ENCODE data around the gene MAP3K20. TPM values are rescaled to one million over a fixed set of nuclear protein-coding genes. Genes with fewer than 3 reads are reported as not detected.

The MAP3K20 gene
- total and polyA plus RNA-seq, 9 donors, result 38.6 to 127 (median 88.4) TPM

DNA sequence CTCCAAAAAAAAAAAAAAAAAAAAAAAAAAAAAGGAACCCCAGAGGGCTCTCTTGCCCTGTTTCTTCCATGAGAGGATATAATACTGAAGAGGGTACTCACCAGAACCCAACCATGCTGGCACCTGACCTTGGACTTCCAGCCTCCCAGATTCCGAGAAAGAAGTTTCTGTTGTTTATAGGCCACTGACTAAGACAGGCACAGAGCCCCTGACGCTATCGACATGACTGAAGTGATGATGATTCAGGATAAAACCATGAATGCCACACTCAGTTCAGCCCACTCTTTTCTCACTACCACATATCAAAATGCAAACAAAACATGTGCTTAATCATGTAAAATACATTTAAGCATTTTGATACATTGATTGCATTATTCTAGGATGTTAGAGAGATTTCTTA, 212.9 kb downstream of the MAP3K20 start:
- no peak for DNase-seq
- no peaks in the 10 kb centered on the region for H3K9me3 ChIP-seq
- no peak overlapping the region for H3K4me3 ChIP-seq
- H3K27me3 ChIP-seq, result no peaks in the 10 kb centered on the region
- H3K27ac ChIP-seq, result no peak overlapping the region
- WGBS, 3 donors, result 77 to 94% (median 85%) methylated on average over 3 of the region's 3 CpGs
- no peaks in the 10 kb centered on the region for H3K4me1 ChIP-seq (ENCODE audit: insufficient read depth)
- TF ChIP-seq EP300 (IDR thresholded peaks at IDR 0.05) (no peak), POLR2A (IDR thresholded peaks at IDR 0.05) (no peak)
- TF ChIP-seq, protein P1, sequence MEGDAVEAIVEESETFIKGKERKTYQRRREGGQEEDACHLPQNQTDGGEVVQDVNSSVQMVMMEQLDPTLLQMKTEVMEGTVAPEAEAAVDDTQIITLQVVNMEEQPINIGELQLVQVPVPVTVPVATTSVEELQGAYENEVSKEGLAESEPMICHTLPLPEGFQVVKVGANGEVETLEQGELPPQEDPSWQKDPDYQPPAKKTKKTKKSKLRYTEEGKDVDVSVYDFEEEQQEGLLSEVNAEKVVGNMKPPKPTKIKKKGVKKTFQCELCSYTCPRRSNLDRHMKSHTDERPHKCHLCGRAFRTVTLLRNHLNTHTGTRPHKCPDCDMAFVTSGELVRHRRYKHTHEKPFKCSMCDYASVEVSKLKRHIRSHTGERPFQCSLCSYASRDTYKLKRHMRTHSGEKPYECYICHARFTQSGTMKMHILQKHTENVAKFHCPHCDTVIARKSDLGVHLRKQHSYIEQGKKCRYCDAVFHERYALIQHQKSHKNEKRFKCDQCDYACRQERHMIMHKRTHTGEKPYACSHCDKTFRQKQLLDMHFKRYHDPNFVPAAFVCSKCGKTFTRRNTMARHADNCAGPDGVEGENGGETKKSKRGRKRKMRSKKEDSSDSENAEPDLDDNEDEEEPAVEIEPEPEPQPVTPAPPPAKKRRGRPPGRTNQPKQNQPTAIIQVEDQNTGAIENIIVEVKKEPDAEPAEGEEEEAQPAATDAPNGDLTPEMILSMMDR (IDR thresholded peaks at IDR 0.05), result no peak
- intact Hi-C loops (cut with DNase I), result no loop called here
- no peaks in the 10 kb centered on the region for H3K36me3 ChIP-seq

DNA sequence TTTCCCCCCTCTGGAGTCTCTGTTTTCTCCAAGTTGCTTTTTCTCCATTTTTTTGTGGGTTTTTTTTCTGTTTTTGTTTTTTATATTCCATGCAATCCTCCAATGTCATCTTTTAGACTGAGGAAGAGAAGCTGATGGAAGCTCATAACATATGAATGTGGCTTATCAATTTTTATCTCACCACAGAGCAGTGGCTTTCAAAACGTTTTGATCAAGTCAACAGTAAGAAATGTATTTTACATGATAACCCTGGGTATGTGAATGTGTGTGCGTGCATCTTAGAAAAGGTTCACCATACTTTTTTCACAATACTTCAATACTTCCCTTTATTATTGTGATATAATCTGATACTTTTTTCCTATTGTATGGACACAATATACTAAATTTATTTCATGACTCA, 214.4 kb downstream of the MAP3K20 start:
- no peak for DNase-seq
- WGBS, 3 donors, result 53 to 65% (median 56%) methylated on average over 2 of the region's 2 CpGs
- intact Hi-C loops (cut with DNase I), result no loop called here
- H3K27ac ChIP-seq, result no peak overlapping the region
- no peaks in the 10 kb centered on the region for H3K27me3 ChIP-seq
- H3K4me3 ChIP-seq, result no peak overlapping the region
- H3K9me3 ChIP-seq, result no peaks in the 10 kb centered on the region
- H3K36me3 ChIP-seq, result no peaks in the 10 kb centered on the region
- TF ChIP-seq EP300 (IDR thresholded peaks at IDR 0.05) (no peak), POLR2A (IDR thresholded peaks at IDR 0.05) (no peak)
- TF ChIP-seq, protein P1 (IDR thresholded peaks at IDR 0.05), result no peak
- H3K4me1 ChIP-seq (ENCODE audit: insufficient read depth), result no peaks in the 10 kb centered on the region

DNA sequence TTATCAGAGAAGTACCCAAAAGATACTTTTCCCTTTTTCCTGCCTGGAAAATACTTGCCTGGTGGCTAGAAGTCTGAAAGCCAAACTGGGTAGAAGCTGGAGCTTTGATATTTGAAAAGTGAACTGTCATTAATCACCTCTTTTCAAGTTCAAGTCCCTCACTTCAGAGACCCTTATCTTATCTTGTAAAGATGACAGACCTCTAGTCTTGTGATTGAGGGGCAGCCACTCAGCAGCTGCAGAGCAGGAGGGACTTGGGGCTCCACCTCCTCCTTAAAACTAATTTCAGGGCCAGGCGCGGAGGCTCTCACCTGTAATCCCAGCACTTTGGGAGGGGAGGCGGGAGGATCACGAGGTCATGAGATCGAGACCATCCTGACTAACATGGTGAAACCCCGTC, 214.9 kb downstream of the MAP3K20 start:
- H3K27ac ChIP-seq, result no peak overlapping the region
- no peaks in the 10 kb centered on the region for H3K4me1 ChIP-seq (ENCODE audit: insufficient read depth)
- no peaks in the 10 kb centered on the region for H3K36me3 ChIP-seq
- TF ChIP-seq POLR2A (IDR thresholded peaks at IDR 0.05) (no peak), EP300 (IDR thresholded peaks at IDR 0.05) (no peak)
- TF ChIP-seq, protein P1 (IDR thresholded peaks at IDR 0.05), result no peak
- no peaks in the 10 kb centered on the region for H3K9me3 ChIP-seq
- WGBS, 3 donors, result 93 to 96% (median 96%) methylated on average over 6 of the region's 6 CpGs
- intact Hi-C loops (cut with DNase I), result no loop called here
- DNase-seq, result no peak
- no peaks in the 10 kb centered on the region for H3K27me3 ChIP-seq
- no peak overlapping the region for H3K4me3 ChIP-seq

DNA sequence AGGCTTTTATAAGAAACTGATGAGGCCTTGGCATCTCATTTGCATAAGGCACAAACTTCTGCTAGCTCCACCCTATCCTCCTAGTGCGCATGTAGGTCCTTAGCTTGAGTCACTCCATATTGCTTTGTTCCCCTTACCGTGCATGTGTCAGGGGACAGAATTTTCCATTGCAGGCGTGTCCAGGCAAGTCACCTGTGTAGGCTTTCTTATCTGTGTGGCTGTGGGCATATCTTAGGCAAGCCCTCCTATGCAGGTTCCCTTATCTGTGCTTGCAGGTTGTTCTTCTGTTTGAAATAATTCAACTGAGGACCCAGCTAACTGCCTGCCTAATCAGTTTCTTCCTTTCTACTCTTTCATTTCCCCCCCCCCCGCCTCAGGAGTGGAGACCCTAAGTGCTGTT, 215.8 kb downstream of the MAP3K20 start:
- 69 to 74% (median 72%) methylated on average over 4 of the region's 4 CpGs for WGBS, 3 donors
- no peak for DNase-seq
- Histone ChIP-seq H3K27me3 (no peaks in the 10 kb centered on the region), H3K36me3 (no peaks in the 10 kb centered on the region), H3K9me3 (no peaks in the 10 kb centered on the region), H3K4me3 (no peak overlapping the region), H3K4me1 (ENCODE audit: insufficient read depth) (no peaks in the 10 kb centered on the region), H3K27ac (no peak overlapping the region)
- TF ChIP-seq POLR2A (IDR thresholded peaks at IDR 0.05) (no peak), EP300 (IDR thresholded peaks at IDR 0.05) (no peak)
- TF ChIP-seq, protein P1 (IDR thresholded peaks at IDR 0.05), result no peak
- intact Hi-C loops (cut with DNase I), result no loop called here

DNA sequence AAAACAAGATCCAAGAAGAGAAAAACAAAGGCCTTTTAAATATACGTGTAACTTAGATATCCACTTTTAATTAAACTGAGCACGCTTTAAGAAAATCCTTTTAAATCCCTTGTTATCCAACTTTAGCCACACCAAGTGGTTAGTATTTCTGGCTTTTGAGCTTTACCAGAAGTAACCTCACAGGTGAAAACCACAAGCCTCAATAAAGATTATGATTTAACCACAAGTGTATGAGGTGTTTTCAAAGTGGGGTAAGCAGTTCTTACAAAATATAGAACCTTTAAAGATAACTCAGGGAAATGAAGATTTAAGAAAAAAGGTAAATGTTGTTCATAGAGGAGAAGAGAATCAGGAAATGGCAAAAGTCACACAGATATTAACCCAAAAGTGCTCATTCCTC, 220.6 kb downstream of the MAP3K20 start:
- 87 to 93% (median 92%) methylated on average over 2 of the region's 2 CpGs for WGBS, 3 donors
- TF ChIP-seq, protein P1 (IDR thresholded peaks at IDR 0.05), result no peak
- TF ChIP-seq POLR2A (IDR thresholded peaks at IDR 0.05) (no peak), EP300 (IDR thresholded peaks at IDR 0.05) (no peak)
- no peak for DNase-seq
- H3K27me3 ChIP-seq, result no peaks in the 10 kb centered on the region
- H3K4me3 ChIP-seq, result no peak overlapping the region
- H3K36me3 ChIP-seq, result no peaks in the 10 kb centered on the region
- no peak overlapping the region for H3K27ac ChIP-seq
- intact Hi-C loops (cut with DNase I), result no loop called here
- H3K9me3 ChIP-seq, result peaks cover 0 to 8% of the 10 kb centered on the region in 2 donors
- no peaks in the 10 kb centered on the region for H3K4me1 ChIP-seq (ENCODE audit: insufficient read depth)
